DOHH2 (cell line): ENCODE data around the gene DGKA.
A peak's percentile ranks its signal among the peaks of the same experiment; 100 is the strongest.

Experiments used
- H3F3A ChIP-seq: fragments of 200-600 bp; sonication (generic), shearing (Covaris generic); 2 replicates; pipeline ENCODE4 v1.6.0; 2016; ENCODE audit warnings: antibody characterized with exemption, mild to moderate bottlenecking; ENCODE audit not compliant: control insufficient read depth, insufficient read depth
- H3K27ac ChIP-seq: fragments of 200-600 bp; sonication (generic); 2 replicates; pipeline ENCODE4 v1.5.1; 2014; ENCODE audit warnings: low read depth, mild to moderate bottlenecking, low read length, moderate library complexity
- H3K27me3 ChIP-seq: fragments of 200-600 bp; sonication (generic); 2 replicates; pipeline ENCODE4 v1.6.1; 2014; ENCODE audit warnings: mild to moderate bottlenecking, low read length, mixed read lengths; ENCODE audit not compliant: control insufficient read depth
- H3K36me3 ChIP-seq: fragments of 200-600 bp; sonication (generic); 2 replicates; pipeline ENCODE4 v1.6.1; 2014; ENCODE audit warnings: mild to moderate bottlenecking, low read length, moderate library complexity, mixed read lengths; ENCODE audit not compliant: control insufficient read depth
- H3K4me1 ChIP-seq: fragments of 200-600 bp; sonication (generic); 2 replicates; pipeline ENCODE4 v1.6.1; 2014; ENCODE audit warnings: mild to moderate bottlenecking, low read length, mixed read lengths; ENCODE audit not compliant: control insufficient read depth
- H3K4me2 ChIP-seq: fragments of 200-600 bp; sonication (generic); 2 replicates; pipeline ENCODE4 v1.6.0; 2014; ENCODE audit warnings: mild to moderate bottlenecking, low read length, moderate library complexity
- H3K4me3 ChIP-seq: fragments of 200-600 bp; sonication (generic); 2 replicates; pipeline ENCODE4 v1.5.1; 2014; ENCODE audit warnings: mild to moderate bottlenecking, low read length, mixed read lengths
- H3K79me2 ChIP-seq: fragments of 200-600 bp; sonication (generic); 2 replicates; pipeline ENCODE4 v1.6.1; 2014; ENCODE audit warnings: mild to moderate bottlenecking, low read length, mixed read lengths; ENCODE audit not compliant: control insufficient read depth
- H3K9me2 ChIP-seq: fragments of 200-600 bp; sonication (generic); replicated peaks from 2 replicates; pipeline ENCODE4 v1.6.1; 2014; ENCODE audit warnings: mild to moderate bottlenecking, low read length, mixed read lengths; ENCODE audit not compliant: control insufficient read depth
- H3K9me3 ChIP-seq: fragments of 200-600 bp; sonication (generic); 2 replicates; pipeline ENCODE4 v1.6.1; 2014; ENCODE audit warnings: antibody characterized with exemption, low read length, mixed read lengths; ENCODE audit not compliant: control insufficient read depth, insufficient read depth
- H4K20me1 ChIP-seq: fragments of 200-600 bp; sonication (generic); 2 replicates; pipeline ENCODE4 v1.6.0; 2014; ENCODE audit warnings: low read depth, mild to moderate bottlenecking, antibody characterized with exemption, low read length, moderate library complexity; ENCODE audit not compliant: control insufficient read depth, insufficient read depth
- CTCF ChIP-seq: fragments of 200-600 bp; sonication (generic); IDR thresholded peaks from one replicate; pipeline ENCODE4 v1.5.1; 2014; ENCODE audit warnings: antibody characterized with exemption, mild to moderate bottlenecking, low read depth, low read length; ENCODE audit not compliant: poor library complexity, severe bottlenecking
- EZH2phosphoT487 ChIP-seq: fragments of 200-600 bp; sonication (generic); IDR thresholded peaks from 2 replicates; pipeline ENCODE4 v1.6.1; 2017; ENCODE audit warnings: borderline replicate concordance, mild to moderate bottlenecking, antibody characterized with exemption, low read length, moderate library complexity, mixed read lengths

DGKA gene

GRCh38 chr12:55937981-55938380 is 7.0 kb downstream of the DGKA start:
- Histone ChIP-seq H3K4me3 (no peak overlapping the region), H3K9me2 (no peaks in the 10 kb centered on the region), H3K4me1 (peaks cover 23% of the 10 kb centered on the region), H3K9me3 (no peaks in the 10 kb centered on the region), H3K36me3 (peaks cover 92% of the 10 kb centered on the region), H4K20me1 (no peaks in the 10 kb centered on the region), H3K27me3 (no peaks in the 10 kb centered on the region), H3K79me2 (peaks cover 22% of the 10 kb centered on the region), H3K27ac (no peak overlapping the region), H3K4me2 (no peak overlapping the region), H3F3A (peaks cover 6% of the 10 kb centered on the region; the same call in 1 of the 2 replicates)
- TF ChIP-seq CTCF (no peak), EZH2phosphoT487 (no peak)

- H3K79me2 ChIP-seq, result peaks cover 12% of the 10 kb centered on the region
- peaks cover 6% of the 10 kb centered on the region; the same call in 1 of the 2 replicates for H3F3A ChIP-seq
- H3K9me2 ChIP-seq, result no peaks in the 10 kb centered on the region
- H3K4me3 ChIP-seq, result no peak overlapping the region
- H3K36me3 ChIP-seq, result peaks cover 91% of the 10 kb centered on the region
- H3K27ac ChIP-seq, result no peak overlapping the region
- H3K4me2 ChIP-seq, result no peak overlapping the region
- H3K4me1 ChIP-seq, result peaks cover 13% of the 10 kb centered on the region
- no peaks in the 10 kb centered on the region for H4K20me1 ChIP-seq
- H3K27me3 ChIP-seq, result no peaks in the 10 kb centered on the region
- TF ChIP-seq CTCF (no peak), EZH2phosphoT487 (no peak)
- no peaks in the 10 kb centered on the region for H3K9me3 ChIP-seq
These were observed 8.0 kb downstream of the DGKA start for GRCh38 chr12:55938826-55939501.

GRCh38 chr12:55940065-55940732 is 9.2 kb downstream of the DGKA start:
- Histone ChIP-seq H4K20me1 (no peaks in the 10 kb centered on the region), H3K27me3 (no peaks in the 10 kb centered on the region), H3K4me3 (peak overlapping the region; percentile 17; the same call in 1 of the 2 replicates), H3K4me2 (peak overlapping the region; percentile 42), H3K9me2 (no peaks in the 10 kb centered on the region), H3K79me2 (no peaks in the 10 kb centered on the region), H3K9me3 (no peaks in the 10 kb centered on the region), H3K4me1 (peaks cover 10% of the 10 kb centered on the region), H3F3A (peaks cover 6% of the 10 kb centered on the region; the same call in 1 of the 2 replicates), H3K36me3 (peaks cover 87% of the 10 kb centered on the region), H3K27ac (no peak overlapping the region)
- no peak for TF ChIP-seq EZH2phosphoT487
- peak; percentile 93 for TF ChIP-seq CTCF
